IPS-18a (cell line): ENCODE results near the gene CA5A.

Source experiments
- H3K27ac ChIP-seq: one replicate; pipeline ENCODE4 v1.5.1; 2013; ENCODE audit warnings: low read length
- H3K27me3 ChIP-seq: one replicate; pipeline ENCODE4 v1.6.1; 2013; ENCODE audit warnings: mild to moderate bottlenecking, low read length; ENCODE audit not compliant: control insufficient read depth, insufficient read depth
- H3K36me3 ChIP-seq: one replicate; pipeline ENCODE4 v1.6.1; 2013; ENCODE audit warnings: low read depth, low read length; ENCODE audit not compliant: control insufficient read depth
- H3K4me1 ChIP-seq: one replicate; pipeline ENCODE4 v1.6.1; 2013; ENCODE audit warnings: low read depth, low read length; ENCODE audit not compliant: control insufficient read depth
- H3K4me3 ChIP-seq: one replicate; pipeline ENCODE4 v1.5.1; 2013; ENCODE audit warnings: low read length
- H3K9ac ChIP-seq: one replicate; pipeline ENCODE4 v1.6.1; 2013; ENCODE audit warnings: mild to moderate bottlenecking, low read length, moderate library complexity
- H3K9me3 ChIP-seq: one replicate; pipeline ENCODE4 v1.6.1; 2013; ENCODE audit warnings: low read depth, low read length; ENCODE audit not compliant: control insufficient read depth

CA5A gene

DNA sequence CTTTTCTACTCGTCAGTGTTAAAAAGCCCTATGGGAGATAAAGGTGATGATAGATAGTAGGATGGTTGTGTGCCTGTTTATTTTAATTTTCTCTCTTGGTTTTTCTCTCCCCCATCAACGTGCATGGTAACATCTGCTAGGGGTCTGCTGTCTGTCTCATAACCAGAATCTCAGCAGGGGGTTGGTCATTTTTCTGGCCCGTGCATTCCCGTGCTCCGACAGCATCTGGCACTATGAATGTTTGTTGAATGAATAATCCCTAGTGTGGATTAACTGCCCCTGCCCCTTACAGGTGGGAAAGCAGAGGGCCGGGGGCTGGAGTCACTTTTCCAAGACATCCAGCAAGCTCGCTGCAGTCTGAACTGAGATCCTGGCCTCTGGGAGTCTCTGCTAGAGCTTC, 6.3 kb downstream of the CA5A start:
- no peak overlapping the region for H3K27ac ChIP-seq
- H3K4me3 ChIP-seq = no peak overlapping the region
- no peaks in the 10 kb centered on the region for H3K27me3 ChIP-seq
- H3K9me3 ChIP-seq = no peaks in the 10 kb centered on the region
- no peak overlapping the region for H3K9ac ChIP-seq
- no peaks in the 10 kb centered on the region for H3K4me1 ChIP-seq
- no peaks in the 10 kb centered on the region for H3K36me3 ChIP-seq

DNA sequence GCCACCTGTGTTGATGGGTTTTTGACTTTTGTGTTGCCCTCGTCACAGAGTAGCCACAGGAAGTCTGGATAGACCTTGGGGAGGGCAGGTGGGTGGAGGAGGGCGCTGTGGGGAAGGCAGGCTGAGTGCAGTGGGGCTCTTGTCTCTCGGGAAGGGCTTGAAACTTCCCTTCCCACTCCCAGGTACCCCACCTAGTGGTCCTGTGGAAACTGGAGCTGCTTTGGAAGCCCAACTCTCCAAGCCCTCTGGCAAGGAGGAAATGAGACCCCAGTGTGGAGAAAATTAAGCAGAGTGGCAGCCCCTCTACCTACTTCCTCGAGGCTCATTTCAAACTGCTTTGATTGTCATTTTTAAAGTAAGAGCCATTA, 9.2 kb downstream of the CA5A start:
- no peaks in the 10 kb centered on the region for H3K27me3 ChIP-seq
- no peaks in the 10 kb centered on the region for H3K36me3 ChIP-seq
- H3K4me1 ChIP-seq = no peaks in the 10 kb centered on the region
- H3K9me3 ChIP-seq = no peaks in the 10 kb centered on the region
- H3K4me3 ChIP-seq = no peak overlapping the region
- no peak overlapping the region for H3K9ac ChIP-seq
- no peak overlapping the region for H3K27ac ChIP-seq

DNA sequence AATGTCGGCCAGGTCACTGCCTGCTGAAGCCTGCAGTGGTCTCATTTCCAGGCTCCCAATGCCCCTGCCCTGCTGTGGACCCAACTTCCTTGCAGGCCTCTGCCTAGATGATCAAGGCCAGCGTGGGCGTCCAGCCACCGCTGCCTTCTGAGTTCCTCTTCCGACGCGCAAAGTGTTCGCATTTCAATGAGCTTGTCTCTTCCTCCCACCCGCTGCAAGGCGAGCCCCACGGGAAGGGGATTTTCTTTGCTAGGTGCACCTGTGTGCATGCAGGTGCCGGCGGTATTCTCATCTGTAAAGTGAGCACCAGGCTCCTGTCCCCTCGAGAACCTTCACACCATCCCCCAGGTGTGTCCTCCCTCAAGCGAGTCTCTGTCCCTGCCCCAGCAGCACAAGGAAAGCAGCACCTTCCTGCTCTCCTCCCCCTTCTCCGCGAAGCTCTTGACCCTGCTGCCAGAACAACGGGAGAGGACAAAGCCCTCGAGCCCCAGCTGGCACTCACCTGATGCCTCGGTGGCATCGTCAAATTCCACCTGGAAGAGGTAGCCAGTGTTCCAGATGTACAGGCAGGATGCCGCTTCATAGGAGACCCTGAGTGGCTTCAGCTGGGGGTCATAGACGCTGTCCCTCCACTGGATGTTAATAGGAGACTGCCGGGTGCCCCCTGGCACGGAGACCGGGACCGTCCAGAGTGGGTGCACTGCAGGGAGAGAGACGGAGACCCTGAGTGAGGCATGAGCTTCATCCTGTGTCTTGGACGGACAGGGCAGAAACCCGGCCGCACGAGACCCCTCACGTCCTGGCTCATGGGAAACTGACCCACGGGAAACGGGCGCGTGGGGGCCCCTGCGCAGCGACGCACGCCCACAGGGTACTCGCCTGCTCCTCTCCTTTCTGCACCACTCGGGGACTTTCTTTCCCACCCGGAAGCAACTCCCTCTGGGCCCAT, 9.8 kb downstream of the CA5A start:
- Histone ChIP-seq H3K27ac (no peak overlapping the region), H3K4me1 (no peaks in the 10 kb centered on the region), H3K36me3 (no peaks in the 10 kb centered on the region), H3K4me3 (no peak overlapping the region), H3K27me3 (no peaks in the 10 kb centered on the region), H3K9ac (no peak overlapping the region), H3K9me3 (no peaks in the 10 kb centered on the region)

DNA sequence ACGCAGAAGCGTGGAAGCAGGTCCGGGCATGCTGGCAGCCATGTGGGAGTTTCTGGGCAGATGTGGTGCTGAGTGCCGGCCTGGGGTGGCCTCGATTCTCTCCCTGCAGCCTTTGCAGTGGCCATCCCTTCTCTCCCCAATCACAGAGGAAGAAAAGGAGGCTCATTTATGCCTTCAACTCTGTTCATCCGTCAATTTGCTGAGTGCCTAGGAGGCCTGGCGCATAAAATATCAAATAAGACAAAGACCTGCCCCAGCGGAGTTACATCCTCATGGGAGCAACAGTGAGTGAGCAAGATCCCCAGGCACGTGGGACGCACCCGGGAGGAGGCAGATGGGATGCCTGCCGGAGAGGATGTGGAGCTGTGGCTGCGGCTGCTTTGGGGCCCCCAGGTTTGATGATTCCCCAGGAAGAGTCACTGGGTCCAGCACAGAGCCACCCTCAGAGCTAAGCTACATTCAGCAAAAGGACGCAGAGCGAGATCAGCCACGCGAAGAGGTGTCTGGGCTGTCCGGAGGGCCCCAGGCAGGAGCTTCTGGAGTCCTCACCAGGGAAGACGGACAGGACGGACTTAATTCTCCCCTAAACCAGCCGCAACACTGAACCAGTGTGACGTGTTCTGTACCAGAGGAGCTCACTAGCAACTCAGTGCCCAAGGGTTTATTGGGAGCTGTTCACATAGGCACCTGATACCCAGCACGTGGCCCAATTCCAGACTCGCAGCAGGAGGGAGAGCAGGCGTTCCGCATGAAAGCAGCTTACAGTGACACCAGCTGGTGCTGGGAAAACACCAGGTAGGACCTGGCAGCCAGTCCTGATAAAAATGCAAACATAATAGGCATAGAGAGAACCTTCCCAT, 11.3 kb downstream of the CA5A start:
- Histone ChIP-seq H3K9me3 (no peaks in the 10 kb centered on the region), H3K27me3 (no peaks in the 10 kb centered on the region), H3K4me1 (no peaks in the 10 kb centered on the region), H3K4me3 (no peak overlapping the region), H3K9ac (no peak overlapping the region), H3K36me3 (no peaks in the 10 kb centered on the region), H3K27ac (no peak overlapping the region)

DNA sequence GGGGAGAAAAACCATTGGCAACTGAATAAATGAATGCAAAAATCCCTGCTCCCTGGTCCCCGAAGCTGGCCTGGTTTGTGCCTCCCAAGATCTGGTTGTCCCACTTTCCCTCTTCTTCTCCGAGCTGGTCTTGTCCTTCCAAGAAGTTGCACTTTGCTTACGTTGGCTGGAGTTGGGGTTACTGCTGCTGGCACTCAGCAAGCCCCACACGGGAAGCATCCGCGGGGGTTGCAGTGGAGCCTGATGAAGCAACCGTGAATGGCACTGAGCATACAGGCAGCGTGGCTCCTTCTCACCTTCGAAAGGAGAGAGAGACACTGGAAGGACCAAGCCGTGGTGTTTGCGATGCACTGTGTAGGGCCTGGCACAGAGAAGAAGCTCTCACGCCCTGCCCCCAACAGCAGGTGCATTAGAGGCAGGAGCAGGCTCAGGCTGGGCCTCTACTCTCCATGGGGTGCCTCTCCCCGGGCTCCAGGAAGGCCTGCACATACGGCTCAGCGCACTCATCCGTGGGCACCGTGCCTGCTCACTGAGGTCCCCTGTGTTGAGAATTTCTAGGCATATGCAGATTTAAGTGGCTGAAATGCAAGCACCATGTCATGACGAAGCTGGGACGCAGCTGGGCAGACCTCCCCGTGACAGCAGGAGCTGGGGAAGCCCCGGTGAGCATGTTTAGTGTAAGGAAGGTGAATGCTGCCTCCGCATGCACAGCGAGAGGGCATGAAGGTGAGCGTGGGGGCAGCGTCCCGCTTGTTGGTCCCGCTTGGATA, 12.1 kb downstream of the CA5A start:
- Histone ChIP-seq H3K36me3 (no peaks in the 10 kb centered on the region), H3K27ac (no peak overlapping the region), H3K4me3 (no peak overlapping the region), H3K27me3 (no peaks in the 10 kb centered on the region), H3K9ac (no peak overlapping the region), H3K4me1 (no peaks in the 10 kb centered on the region), H3K9me3 (no peaks in the 10 kb centered on the region)

DNA sequence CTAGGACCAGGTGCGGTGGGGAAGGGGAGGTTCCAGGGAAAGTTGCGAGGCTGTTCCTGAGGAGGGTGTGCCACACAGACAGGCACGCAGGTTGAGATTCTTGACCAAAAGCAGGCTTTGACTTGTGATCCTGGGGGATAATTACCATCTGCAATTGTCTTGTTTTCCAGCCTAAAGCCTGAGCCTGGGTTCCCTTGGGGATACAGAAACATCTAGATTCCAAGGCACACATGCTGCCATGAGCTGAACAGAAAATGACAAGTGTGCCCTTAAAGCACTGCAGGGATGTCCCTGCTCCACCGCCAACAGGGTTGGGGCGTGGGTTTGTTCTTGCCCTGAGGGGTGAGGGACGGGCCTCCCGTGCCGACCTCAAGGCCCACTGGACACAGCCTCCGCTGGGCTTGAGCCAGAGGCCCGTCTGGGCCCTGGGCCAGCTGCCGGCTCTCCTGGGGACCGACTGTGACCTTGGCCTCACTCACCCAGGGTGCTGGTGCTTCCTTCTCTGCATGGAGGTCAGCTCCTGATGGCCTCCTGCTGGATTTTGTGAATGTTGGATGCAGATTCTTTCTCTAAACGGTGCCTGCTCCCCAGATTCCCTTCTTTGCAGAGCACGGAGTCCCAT, 14.0 kb downstream of the CA5A start:
- Histone ChIP-seq H3K9me3 (no peaks in the 10 kb centered on the region), H3K4me1 (no peaks in the 10 kb centered on the region), H3K9ac (no peak overlapping the region), H3K4me3 (no peak overlapping the region), H3K36me3 (no peaks in the 10 kb centered on the region), H3K27ac (no peak overlapping the region), H3K27me3 (no peaks in the 10 kb centered on the region)

DNA sequence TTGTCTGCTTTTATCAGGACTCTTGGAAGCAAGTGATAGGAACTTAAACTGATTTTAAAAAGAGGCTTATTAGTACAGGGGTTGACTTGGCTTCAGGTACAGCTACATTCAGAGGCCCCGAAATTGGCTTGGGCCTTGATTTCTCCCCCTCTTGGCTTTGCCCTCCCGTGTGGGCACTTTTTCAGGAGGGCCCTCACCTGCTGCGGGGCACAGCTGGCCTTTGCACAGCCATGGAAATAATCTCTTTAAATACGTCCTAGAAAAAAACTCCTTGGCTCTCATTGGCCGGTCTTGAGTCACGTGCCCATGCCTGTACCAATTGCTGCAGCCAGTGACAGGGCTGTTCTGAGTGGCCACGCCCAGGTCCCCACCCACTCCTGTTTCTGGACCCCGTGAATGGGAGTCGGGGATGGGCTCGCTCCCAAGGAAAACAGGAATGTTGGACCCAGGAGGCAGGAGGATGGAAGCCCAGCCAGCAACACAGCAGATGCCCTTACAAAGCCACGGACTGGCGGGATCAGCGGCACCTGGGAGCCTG, 15.0 kb downstream of the CA5A start:
- H3K4me1 ChIP-seq = no peaks in the 10 kb centered on the region
- H3K27me3 ChIP-seq = no peaks in the 10 kb centered on the region
- H3K27ac ChIP-seq = no peak overlapping the region
- no peaks in the 10 kb centered on the region for H3K36me3 ChIP-seq
- H3K9ac ChIP-seq = no peak overlapping the region
- H3K9me3 ChIP-seq = no peaks in the 10 kb centered on the region
- no peak overlapping the region for H3K4me3 ChIP-seq

DNA sequence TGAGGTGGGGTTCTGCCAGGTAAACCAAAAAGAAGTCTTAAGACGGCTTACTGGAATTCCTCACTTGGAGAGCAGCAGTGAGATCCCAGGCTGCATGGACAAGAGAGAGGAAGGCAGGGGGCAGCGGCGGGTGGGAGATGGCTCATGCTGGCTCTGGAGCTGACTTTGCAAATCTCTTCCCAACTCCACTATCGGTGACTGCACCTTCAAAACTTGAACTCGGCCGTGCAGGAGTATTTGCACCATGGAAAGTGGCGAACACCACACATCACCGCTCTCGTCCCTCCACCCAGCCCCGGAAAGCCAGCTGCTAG, 16.7 kb downstream of the CA5A start:
- H3K9me3 ChIP-seq = no peaks in the 10 kb centered on the region
- H3K27ac ChIP-seq = no peak overlapping the region
- no peaks in the 10 kb centered on the region for H3K27me3 ChIP-seq
- no peak overlapping the region for H3K4me3 ChIP-seq
- no peaks in the 10 kb centered on the region for H3K36me3 ChIP-seq
- H3K4me1 ChIP-seq = no peaks in the 10 kb centered on the region
- no peak overlapping the region for H3K9ac ChIP-seq

DNA sequence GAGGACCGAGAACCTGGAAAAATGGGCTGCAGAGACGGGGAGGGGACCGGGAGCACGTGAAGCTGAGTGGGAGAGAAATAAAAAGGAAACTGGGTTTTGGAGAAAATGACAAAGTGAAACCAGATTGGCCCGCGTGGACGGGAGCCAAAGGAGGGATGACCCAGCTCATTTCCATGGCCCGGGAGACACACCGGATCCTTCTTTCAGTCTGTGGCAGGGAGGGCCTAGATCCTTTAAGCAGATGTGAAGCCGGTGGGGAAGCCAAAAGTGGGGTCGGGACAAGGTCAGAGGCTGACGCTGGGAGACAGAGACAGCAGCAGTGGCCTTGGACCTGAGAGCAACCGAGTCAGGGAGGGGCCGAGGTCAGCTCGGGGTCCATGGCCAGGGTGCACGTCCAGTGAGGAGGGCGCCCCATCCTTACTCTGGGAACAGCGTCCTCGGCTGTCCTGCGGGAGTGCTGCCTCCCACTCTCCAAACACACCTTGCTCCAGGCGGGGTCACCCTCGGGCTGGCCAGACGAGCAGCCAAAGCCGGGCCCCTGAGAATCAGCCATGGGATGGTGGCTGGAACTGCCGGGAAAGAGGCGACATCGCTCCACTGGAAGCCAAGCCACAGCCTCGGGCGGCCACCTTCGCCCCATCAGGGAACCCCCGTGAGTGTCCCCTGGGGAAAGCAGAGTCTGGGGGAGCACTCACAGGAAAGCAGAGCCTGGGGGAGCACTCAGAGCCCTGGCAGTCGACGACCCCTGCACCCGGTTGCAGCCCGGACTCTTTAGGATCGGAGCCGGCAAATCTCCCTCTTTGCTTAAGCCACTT, 17.3 kb downstream of the CA5A start:
- H3K27me3 ChIP-seq = no peaks in the 10 kb centered on the region
- H3K36me3 ChIP-seq = no peaks in the 10 kb centered on the region
- no peaks in the 10 kb centered on the region for H3K9me3 ChIP-seq
- no peak overlapping the region for H3K9ac ChIP-seq
- H3K4me3 ChIP-seq = no peak overlapping the region
- no peak overlapping the region for H3K27ac ChIP-seq
- H3K4me1 ChIP-seq = no peaks in the 10 kb centered on the region

DNA sequence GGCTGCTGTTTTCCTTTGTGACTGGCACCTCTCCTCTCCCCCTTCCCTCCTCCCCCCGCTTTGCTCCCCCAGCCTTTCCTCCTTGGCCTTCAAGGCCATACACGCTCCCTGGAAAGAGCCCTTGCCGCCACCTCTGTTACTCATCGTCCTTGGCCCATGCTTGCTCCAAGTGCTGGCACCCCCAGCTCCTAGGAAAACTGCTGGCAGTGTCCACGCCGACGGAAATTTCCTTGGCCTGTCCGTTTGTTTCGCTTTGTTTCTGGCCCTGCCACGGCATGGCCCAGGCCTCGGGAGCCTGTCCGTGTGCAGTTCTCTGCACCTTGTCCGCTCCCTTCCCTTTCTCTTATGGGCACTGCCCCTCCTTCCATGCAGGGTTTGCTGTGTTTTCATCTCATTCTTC, 18.0 kb downstream of the CA5A start:
- Histone ChIP-seq H3K36me3 (no peaks in the 10 kb centered on the region), H3K27me3 (no peaks in the 10 kb centered on the region), H3K4me3 (no peak overlapping the region), H3K9me3 (no peaks in the 10 kb centered on the region), H3K9ac (no peak overlapping the region), H3K27ac (no peak overlapping the region), H3K4me1 (no peaks in the 10 kb centered on the region)
